Measurements from ENCODE around the gene PPL.

PPL gene

DNA sequence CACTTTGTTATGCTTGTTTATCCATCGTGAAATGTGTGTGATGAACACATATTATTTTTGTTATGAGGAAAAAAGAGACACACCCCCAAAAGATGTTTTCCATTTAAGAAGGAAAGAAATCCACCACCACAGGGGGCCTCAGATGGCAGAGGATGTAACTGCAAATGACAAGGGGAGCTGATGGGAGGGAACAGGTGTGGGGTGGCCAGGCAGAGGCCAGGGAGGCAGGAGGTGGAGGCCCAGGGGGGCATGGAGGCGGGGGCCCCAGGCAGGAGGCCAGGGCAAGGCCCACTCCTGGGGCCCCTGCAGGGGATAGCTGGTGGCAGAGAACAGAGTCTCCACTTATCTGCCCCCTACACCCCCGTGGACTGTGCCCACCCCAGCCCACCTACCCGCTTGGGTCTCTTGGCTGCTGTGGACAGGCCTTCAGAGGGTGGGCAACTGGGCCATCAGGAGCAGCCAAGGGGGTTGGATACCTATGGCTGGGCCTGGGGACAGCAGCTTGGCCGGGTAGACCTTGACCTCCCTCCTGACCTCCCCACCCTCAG lies 28.0 kb downstream of the PPL start:
- H3K79me2 ChIP-seq (ENCODE audit: insufficient read depth, low read length): no peaks in the 10 kb centered on the region
- H3K4me2 ChIP-seq (ENCODE audit: low read length): no peak overlapping the region
- no peak overlapping the region for H2AFZ ChIP-seq (ENCODE audit: low read length)
- H3K9ac ChIP-seq (ENCODE audit: low read length): no peak overlapping the region
- TF ChIP-seq CTCF (IDR thresholded peaks at IDR 0.05; ENCODE audit: low read length) (no peak), EZH2 (IDR thresholded peaks at IDR 0.05; ENCODE audit: borderline replicate concordance, low read length) (no peak)
- no peaks in the 10 kb centered on the region for H3K36me3 ChIP-seq (ENCODE audit: insufficient read depth, low read length)
- no peaks in the 10 kb centered on the region for H3K4me1 ChIP-seq (ENCODE audit: insufficient read depth, low read length, severe bottlenecking)
- no peaks in the 10 kb centered on the region for H3K9me2 ChIP-seq (ENCODE audit: low read depth, low read length)
- peaks cover 10% of the 10 kb centered on the region; the same call in 1 of the 2 replicates for H3K27me3 ChIP-seq (ENCODE audit: insufficient read depth, low read length)
- no peaks in the 10 kb centered on the region for H4K20me1 ChIP-seq (ENCODE audit: insufficient read depth, low read length)
- no peaks in the 10 kb centered on the region for H3F3A ChIP-seq (ENCODE audit: insufficient read depth, low read length)
- H3K4me3 ChIP-seq (ENCODE audit: low read depth, low read length, poor library complexity, severe bottlenecking): no peak overlapping the region
- no peaks in the 10 kb centered on the region for H3K9me3 ChIP-seq (ENCODE audit: low read length)
- H3K27ac ChIP-seq (ENCODE audit: low read depth, low read length, poor library complexity, severe bottlenecking): no peak overlapping the region

GRCh38 chr16:4904942-4905615 lies 31.9 kb downstream of the PPL start:
- Histone ChIP-seq H3K4me2 (ENCODE audit: low read length) (no peak overlapping the region), H3K4me1 (ENCODE audit: insufficient read depth, low read length, severe bottlenecking) (no peaks in the 10 kb centered on the region), H3K4me3 (ENCODE audit: low read depth, low read length, poor library complexity, severe bottlenecking) (no peak overlapping the region), H4K20me1 (ENCODE audit: insufficient read depth, low read length) (no peaks in the 10 kb centered on the region), H3K9me2 (ENCODE audit: low read depth, low read length) (no peaks in the 10 kb centered on the region), H3K27me3 (ENCODE audit: insufficient read depth, low read length) (0 out of 2 replicates have a peak, but pooled peaks cover 5% of the 10 kb centered on the region), H2AFZ (ENCODE audit: low read length) (no peak overlapping the region), H3K79me2 (ENCODE audit: insufficient read depth, low read length) (no peaks in the 10 kb centered on the region), H3K9me3 (ENCODE audit: low read length) (no peaks in the 10 kb centered on the region), H3K9ac (ENCODE audit: low read length) (no peak overlapping the region), H3K27ac (ENCODE audit: low read depth, low read length, poor library complexity, severe bottlenecking) (no peak overlapping the region), H3F3A (ENCODE audit: insufficient read depth, low read length) (no peaks in the 10 kb centered on the region), H3K36me3 (ENCODE audit: insufficient read depth, low read length) (no peaks in the 10 kb centered on the region)
- TF ChIP-seq EZH2 (IDR thresholded peaks at IDR 0.05; ENCODE audit: borderline replicate concordance, low read length) (no peak), CTCF (IDR thresholded peaks at IDR 0.05; ENCODE audit: low read length) (no peak)

GRCh38 chr16:4904108-4904941 lies 32.6 kb downstream of the PPL start:
- no peaks in the 10 kb centered on the region for H3F3A ChIP-seq (ENCODE audit: insufficient read depth, low read length)
- H2AFZ ChIP-seq (ENCODE audit: low read length): no peak overlapping the region
- no peak overlapping the region for H3K9ac ChIP-seq (ENCODE audit: low read length)
- H3K4me2 ChIP-seq (ENCODE audit: low read length): no peak overlapping the region
- H3K27ac ChIP-seq (ENCODE audit: low read depth, low read length, poor library complexity, severe bottlenecking): no peak overlapping the region
- H3K9me2 ChIP-seq (ENCODE audit: low read depth, low read length): no peaks in the 10 kb centered on the region
- H3K79me2 ChIP-seq (ENCODE audit: insufficient read depth, low read length): no peaks in the 10 kb centered on the region
- H3K27me3 ChIP-seq (ENCODE audit: insufficient read depth, low read length): peaks cover 8% of the 10 kb centered on the region; the same call in 1 of the 2 replicates
- H3K9me3 ChIP-seq (ENCODE audit: low read length): no peaks in the 10 kb centered on the region
- H3K4me1 ChIP-seq (ENCODE audit: insufficient read depth, low read length, severe bottlenecking): no peaks in the 10 kb centered on the region
- TF ChIP-seq CTCF (IDR thresholded peaks at IDR 0.05; ENCODE audit: low read length) (no peak), EZH2 (IDR thresholded peaks at IDR 0.05; ENCODE audit: borderline replicate concordance, low read length) (no peak)
- no peak overlapping the region for H3K4me3 ChIP-seq (ENCODE audit: low read depth, low read length, poor library complexity, severe bottlenecking)
- H3K36me3 ChIP-seq (ENCODE audit: insufficient read depth, low read length): no peaks in the 10 kb centered on the region
- H4K20me1 ChIP-seq (ENCODE audit: insufficient read depth, low read length): no peaks in the 10 kb centered on the region

All from OCI-LY1 (cell line).